Measurements from ENCODE around the gene WDR93.
"Not testable (repeated sequence)": the region's sequence is repeated elsewhere in the genome, so short reads cannot be mapped to it uniquely, and the experiment has no call there.

WDR93 gene

DNA sequence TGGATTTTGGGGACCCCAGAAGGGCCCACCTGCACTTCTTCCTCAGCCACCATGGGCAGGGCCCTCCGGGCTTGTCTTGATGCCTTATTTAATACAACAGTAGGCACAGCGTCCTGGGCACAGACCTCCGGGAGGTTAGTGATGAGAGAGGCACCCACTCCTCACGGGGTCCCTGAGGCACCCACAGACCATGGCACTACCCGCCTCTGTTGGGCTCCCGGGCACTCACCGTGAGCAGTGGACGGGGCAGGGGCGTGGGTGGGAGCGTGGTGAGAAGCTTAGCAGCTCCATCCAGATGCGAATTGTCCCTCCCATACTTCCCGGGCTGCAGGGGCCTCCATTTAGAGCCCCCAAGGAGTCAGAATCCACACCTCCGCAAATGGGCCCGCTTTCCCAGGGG, 85.2 kb downstream of the WDR93 start:
- no peak for DNase-seq

DNA sequence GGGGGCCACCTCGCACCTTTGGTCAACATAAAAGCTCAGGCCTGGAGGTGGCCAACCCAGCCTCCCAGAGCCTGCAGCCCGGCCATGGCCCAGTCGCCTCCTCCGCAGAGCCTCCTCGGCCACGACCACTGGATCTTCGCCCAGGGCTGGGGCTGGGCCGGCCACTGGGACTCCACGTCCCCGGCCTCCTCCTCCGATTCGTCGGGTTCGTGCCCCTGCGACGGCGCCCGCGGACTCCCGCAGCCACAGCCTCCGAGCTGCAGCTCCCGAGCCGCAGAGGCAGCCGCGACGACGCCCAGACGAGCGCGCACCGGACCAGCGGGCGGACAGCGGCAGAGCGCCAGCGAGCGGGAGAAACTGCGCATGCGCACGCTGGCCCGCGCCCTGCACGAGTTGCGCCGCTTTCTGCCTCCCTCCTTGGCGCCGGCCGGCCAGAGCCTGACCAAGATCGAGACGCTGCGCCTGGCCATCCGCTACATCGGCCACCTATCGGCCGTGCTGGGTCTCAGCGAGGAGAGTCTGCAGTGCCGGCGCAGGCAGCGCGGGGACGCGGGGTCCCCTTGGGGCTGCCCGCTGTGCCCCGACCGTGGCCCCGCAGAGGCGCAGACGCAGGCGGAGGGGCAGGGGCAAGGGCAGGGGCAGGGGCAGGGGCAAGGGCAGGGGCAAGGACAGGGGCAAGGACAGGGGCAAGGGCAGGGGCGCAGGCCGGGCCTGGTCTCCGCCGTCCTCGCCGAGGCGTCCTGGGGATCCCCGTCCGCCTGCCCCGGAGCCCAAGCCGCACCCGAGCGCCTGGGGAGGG, 85.9 kb downstream of the WDR93 start, which contains the start of gene MESP2:
MESP2 (plus strand) TSS at position 59 of the 799 bp plus-strand sequence; CDS start at position 85, 26 bp downstream.
- DNase-seq: peak; percentile 49

DNA sequence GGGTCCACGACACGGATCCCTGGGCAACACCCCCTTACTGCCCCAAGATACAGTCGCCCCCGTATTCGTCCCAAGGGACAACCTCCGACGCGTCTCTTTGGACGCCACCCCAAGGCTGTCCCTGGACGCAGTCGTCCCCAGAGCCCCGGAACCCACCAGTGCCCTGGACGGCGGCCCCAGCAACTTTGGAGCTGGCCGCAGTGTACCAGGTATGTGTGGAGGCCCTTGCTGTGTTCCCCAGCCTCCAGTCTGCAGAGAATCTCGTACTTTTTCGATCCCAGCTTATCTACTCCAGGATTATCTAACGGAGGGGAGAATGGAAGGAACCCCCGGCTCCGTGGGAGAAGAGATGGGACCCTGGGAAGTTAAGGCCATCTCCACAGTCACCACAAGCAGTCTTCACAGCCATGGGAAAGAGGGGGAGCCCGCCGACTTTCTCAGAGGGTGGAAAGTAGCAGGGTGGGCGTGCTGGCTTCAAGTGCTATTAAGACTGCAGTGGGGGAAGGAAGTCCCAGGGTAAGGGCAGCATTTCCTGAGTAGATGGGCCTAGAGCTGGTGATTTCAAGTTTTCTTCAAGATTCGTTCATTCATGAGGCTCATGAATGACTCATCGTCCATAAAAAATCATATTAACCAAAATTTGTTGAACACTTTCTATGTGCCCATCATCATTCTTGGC, 86.6 kb downstream of the WDR93 start:
- DNase-seq: no peak

DNA sequence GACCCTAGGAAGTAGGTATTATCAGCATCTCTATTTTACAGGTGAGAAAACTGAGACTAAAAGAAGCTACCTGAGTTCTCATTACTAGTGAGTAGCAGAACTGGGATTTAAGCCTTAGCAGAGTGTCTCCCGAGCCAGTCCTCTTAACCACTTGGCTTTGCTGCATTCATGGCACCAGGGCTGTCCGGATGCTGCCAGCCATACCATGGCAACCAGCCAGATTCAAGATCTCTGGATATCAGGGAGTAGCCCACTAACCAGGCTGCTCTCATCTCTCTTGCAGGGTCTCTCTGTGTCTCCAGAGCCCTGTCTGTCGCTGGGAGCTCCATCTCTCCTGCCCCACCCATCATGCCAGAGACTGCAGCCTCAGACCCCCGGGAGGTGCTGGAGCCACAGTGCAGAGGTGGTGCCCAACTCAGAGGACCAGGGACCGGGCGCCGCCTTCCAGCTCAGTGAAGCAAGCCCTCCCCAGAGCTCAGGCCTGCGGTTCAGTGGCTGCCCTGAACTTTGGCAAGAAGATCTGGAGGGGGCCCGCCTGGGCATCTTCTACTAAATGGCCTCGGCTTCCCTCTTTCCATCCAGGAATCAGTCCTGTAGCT, 87.3 kb downstream of the WDR93 start:
- DNase-seq: no peak

- DNase-seq: no peak
Measured at GRCh38 chr15:89778861-89779260, 88.2 kb downstream of the WDR93 start.

- DNase-seq: no peak
Measured at GRCh38 chr15:89780601-89781000, 90.0 kb downstream of the WDR93 start.

GRCh38 chr15:89781055-89781454, 90.4 kb downstream of the WDR93 start:
- DNase-seq: no peak

- DNase-seq: no peak
Measured at GRCh38 chr15:89781891-89782618, 91.4 kb downstream of the WDR93 start.

GRCh38 chr15:89782619-89782950, 92.0 kb downstream of the WDR93 start:
- DNase-seq: not testable (repeated sequence)

DNA sequence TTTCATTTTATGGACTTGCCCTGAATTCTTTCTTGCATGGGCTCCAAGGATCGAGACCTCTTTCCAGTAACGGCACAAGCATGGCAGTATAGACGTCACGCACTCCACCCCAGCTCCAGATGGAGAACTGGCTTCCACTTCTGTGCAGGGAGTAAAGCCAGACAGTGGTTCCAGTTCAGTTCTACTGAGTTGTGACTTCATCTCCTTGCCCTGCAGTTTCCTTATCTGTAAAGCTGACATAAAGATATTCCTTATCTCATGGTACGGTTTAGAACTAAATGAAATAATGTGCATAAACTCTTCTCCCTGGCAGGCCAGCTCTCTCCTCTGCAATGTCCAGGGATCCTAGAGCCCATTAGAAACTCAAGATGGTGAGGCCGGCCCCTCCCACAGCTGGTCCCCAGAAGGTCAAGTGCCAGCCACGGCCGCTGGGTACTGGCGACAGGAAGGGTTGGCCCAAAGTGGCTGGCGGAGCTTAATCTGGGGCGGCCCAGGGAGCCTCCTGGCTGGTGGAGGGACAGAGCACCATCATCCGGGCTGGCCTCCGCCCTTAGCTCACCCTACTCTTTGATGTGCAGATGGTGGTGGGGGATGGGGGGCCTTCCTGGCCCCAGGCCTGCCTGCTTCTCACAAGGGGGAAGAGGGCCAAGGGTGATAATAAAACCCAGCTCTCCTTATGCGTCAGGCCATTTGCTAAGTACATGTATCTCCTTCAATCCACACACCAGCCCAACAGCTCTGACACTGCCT, 92.7 kb downstream of the WDR93 start:
- DNase-seq: no peak

DNA sequence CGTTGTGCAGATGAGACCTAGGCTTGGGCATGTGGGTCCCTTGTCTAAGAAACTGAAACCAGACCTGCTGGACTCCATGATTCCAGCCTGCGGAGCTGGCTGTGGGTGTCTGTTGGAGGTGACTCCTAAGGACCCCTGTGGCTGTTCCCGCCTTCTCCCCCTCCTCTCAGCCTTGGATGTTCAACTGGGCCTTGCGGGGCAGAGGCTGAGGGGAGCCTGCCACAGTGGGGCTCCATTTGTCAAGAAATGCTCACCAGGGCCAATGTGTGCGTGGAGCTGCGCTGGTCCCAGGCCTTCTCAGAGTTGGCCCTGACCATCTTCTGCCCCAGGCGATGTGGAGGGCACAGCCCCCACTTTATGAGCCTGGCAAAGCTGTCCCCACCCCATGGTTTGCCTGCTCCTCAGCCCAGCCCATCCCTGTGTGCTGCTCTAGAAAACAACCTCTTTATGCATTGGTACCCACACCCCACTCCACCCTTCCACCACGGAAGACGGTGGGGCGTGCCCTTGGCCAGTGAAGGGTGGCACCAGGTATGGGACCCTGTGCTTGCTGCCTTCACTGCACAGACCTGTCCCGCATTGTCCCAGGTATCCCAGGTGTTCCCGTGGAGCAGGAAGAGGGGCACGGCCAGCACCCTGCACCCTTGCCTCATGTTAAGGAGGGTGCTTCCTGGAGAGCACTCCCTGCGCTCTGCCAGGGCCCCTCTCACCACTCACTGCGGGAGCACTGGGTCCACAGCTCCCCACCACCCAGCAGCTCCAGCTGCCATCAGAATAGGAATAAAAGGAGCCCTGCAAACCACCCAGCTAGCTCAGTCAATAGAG, 93.5 kb downstream of the WDR93 start:
- DNase-seq: no peak

DNA sequence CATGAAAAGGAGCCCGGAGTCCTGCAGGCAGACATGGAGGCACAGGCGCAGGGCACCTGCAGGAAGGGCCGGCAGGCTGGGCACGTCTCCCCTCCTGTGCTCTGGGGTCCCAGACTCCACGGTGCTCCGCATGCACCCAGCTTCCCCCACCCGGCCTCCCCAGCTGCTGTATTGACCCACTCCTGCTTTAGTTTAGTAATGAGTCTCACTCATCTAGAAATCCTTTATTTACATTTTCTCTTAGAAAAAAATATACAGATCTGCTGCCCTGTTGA, 94.0 kb downstream of the WDR93 start:
- DNase-seq: no peak

DNA sequence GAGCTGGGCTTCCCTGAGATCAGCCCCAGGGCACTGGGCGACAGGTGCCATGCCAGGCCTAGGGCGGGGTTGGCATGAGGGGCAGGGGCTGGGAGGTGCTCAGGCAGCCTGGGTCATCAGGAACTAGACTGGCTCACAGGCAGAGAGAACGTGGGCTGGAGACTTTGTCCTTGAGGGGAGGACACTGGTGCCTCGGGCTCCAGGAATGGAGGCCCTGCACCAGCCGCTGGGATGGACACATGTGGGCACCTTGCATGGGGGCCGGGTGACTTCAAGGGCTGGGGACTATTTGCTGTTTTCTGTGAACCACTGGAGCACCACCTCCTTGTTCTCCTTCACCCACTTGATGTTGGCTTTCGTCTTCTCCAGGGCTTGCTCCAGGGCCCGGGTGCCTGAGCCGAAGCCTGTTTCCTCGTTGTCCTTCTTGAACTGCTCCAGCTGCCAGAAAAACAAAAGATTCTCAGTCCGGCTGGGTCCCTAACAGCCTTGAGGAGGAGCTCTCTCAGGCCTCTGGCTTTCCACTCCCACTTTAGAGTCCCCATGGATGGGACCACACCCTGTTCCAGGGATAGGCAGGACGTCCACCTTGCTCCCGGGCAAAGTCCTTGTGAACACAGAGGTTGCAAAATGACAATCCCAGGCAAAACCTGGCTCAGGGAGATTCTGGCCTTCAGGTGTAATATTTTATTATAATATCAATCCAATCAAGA, 94.6 kb downstream of the WDR93 start:
- DNase-seq: no peak

DNA sequence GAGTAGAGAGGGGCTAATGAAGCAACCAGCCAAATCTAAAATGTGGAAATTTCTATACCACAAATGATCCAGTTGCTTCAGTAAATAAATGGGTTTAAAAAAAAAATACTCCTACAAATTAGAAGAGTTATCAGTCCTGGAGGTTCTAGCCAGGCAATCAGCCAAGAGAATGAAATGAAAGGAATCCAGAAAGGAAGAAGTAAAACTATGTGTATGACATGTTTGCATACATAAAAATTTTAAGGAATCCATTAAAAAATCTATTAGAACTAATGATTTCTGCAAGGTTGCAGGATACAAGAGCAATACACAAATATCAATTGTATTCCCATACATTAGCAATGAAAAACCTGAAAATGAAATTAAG, 95.1 kb downstream of the WDR93 start:
- DNase-seq: no peak

GRCh38 chr15:89787944-89788343, 97.3 kb downstream of the WDR93 start:
- DNase-seq: no peak

- not testable (repeated sequence) for DNase-seq
Measured at GRCh38 chr15:89788585-89788984, 98.0 kb downstream of the WDR93 start.

DNA sequence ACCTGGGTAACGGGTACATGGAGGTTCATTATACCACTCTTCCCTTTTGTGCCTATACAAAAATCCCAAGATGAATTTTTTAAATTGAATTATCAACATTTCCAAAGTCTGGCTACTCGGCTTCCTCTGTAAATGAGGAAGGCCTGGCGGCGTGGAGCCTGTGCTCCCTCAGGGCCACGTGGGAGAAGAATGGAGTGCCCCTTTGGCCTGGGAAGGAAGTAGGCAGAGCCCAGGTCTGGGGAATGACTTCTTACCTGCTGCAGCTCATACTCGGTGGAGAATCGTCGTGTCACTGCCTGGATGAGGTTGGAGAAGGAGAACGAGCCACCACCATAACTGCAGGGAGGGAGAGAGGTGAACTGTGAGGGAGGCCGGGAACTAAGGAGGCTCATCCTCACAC, 99.6 kb downstream of the WDR93 start:
- DNase-seq: no peak

- no peak for DNase-seq
Measured at GRCh38 chr15:89790661-89791060, 100.0 kb downstream of the WDR93 start.

- DNase-seq: no peak
Measured at GRCh38 chr15:89792106-89792805, 101.6 kb downstream of the WDR93 start.

Measured in activated naive CD4-positive, alpha-beta T cell treated with Interleukin-2 at 50 U/mL for 16 hours (primary cell).